Mammary epithelial cell (primary cell): ENCODE measurements around the gene EXT2.

ENCODE experiments used
- CTCF ChIP-seq, 2 donors: IDR thresholded peaks in 1 of 2; conservative IDR thresholded peaks in 1 of 2; 2 replicates each; pipeline ENCODE4 v1.5.1; 2011 to 2012; ENCODE audit warnings: inconsistent platforms in 2 of 2, low read length in 2 of 2, mild to moderate bottlenecking in 2 of 2, control low read depth in 1 of 2, low read depth in 1 of 2; ENCODE audit not compliant: insufficient read depth in 1 of 2; ENCODE audit errors: extremely low read depth in 1 of 2
- EZH2 ChIP-seq: IDR thresholded peaks from 2 replicates; pipeline ENCODE4 v1.6.1; 2012; ENCODE audit warnings: low read length, inconsistent platforms, borderline replicate concordance

DNA sequence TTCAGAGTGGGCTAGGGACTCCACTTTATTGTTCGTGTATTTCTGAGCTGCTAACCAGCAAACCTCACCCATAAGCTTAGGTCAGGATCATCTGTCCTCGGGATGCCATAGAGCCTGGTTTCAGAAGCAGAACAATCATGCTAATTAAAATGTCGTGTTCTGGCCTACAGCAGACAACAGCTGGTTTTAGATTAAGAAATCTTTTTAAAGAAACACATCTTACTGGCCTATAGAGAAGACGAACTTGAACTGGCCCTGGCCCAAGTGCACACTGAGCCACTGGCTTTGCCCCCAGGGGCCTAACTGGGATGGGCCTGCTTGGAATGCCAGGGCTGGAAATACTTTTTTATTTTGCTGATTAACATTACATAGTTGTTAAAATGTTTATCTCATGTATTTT is 151.2 kb downstream of the EXT2 start:
- TF ChIP-seq EZH2 = no peak
- TF ChIP-seq CTCF (conservative IDR thresholded peaks at IDR 0.05 in 1 of 2, IDR thresholded peaks at IDR 0.05 in 1 of 2; ENCODE audit: extremely low read depth in 1 of 2, insufficient read depth in 1 of 2, low read depth in 1 of 2, low read length in 2 of 2) = no peak
